GM18951 (cell line): Measurements from ENCODE around the gene NEDD4L.

Source experiments
- POLR2A ChIP-seq: IDR thresholded peaks from 4 replicates; pipeline ENCODE4 v1.6.1; 2011; ENCODE audit warnings: mild to moderate bottlenecking; ENCODE audit not compliant: insufficient read length, insufficient read depth; ENCODE audit errors: extremely low read depth
- in situ Hi-C: fragments of 300-500 bp; cut with MboI; formaldehyde crosslinking; loops from one replicate; pipeline ENCODE4 v1.12.0; 2022; ENCODE audit warnings: low sequenced_read_pairs, mixed read lengths, inconsistent platforms; ENCODE audit not compliant: unreplicated experiment

The NEDD4L gene

GRCh38 chr18:58381676-58382411 lies 337.8 kb downstream of the NEDD4L start:
- no peak for TF ChIP-seq POLR2A

GRCh38 chr18:58382446-58382845 lies 338.4 kb downstream of the NEDD4L start:
- in situ Hi-C loops = loop anchor here (25.0 kb wide), 1 partner anchor 380 kb away; no protein-coding TSS in a partner anchor
- no peak for TF ChIP-seq POLR2A

More at GRCh38 chr18:58381676-58382411, 337.8 kb downstream of the NEDD4L start:
- in situ Hi-C loops = loop anchor here (25.0 kb wide), 1 partner anchor 380 kb away; no protein-coding TSS in a partner anchor

- in situ Hi-C loops = loop anchor here (25.0 kb wide), 1 partner anchor 377 kb away; no protein-coding TSS in a partner anchor
- TF ChIP-seq POLR2A = no peak
These were observed 341.4 kb downstream of the NEDD4L start for GRCh38 chr18:58385472-58385871.

- no peak for TF ChIP-seq POLR2A
- in situ Hi-C loops = loop anchor here (25.0 kb wide), 1 partner anchor 376 kb away; no protein-coding TSS in a partner anchor
These were observed 342.8 kb downstream of the NEDD4L start for GRCh38 chr18:58386780-58387179.

- no peak for TF ChIP-seq POLR2A
- in situ Hi-C loops = loop anchor here (25.0 kb wide), 1 partner anchor 375 kb away; no protein-coding TSS in a partner anchor
These were observed 343.7 kb downstream of the NEDD4L start for GRCh38 chr18:58387716-58388115.

- in situ Hi-C loops = loop anchor here (25.0 kb wide), 1 partner anchor 374 kb away; no protein-coding TSS in a partner anchor
- TF ChIP-seq POLR2A = no peak
These were observed 344.7 kb downstream of the NEDD4L start for GRCh38 chr18:58388736-58389135.

GRCh38 chr18:58389745-58390144 lies 345.7 kb downstream of the NEDD4L start:
- in situ Hi-C loops = loop anchor here (25.0 kb wide), 1 partner anchor 373 kb away; no protein-coding TSS in a partner anchor

GRCh38 chr18:58390399-58390798 lies 346.4 kb downstream of the NEDD4L start:
- TF ChIP-seq POLR2A = no peak
- in situ Hi-C loops = loop anchor here (25.0 kb wide), 1 partner anchor 372 kb away; no protein-coding TSS in a partner anchor

More at GRCh38 chr18:58389745-58390144, 345.7 kb downstream of the NEDD4L start:
- TF ChIP-seq POLR2A = no peak

GRCh38 chr18:58391231-58391825 lies 347.3 kb downstream of the NEDD4L start:
- in situ Hi-C loops = loop anchor here (25.0 kb wide), 1 partner anchor 371 kb away; no protein-coding TSS in a partner anchor
- TF ChIP-seq POLR2A = no peak

GRCh38 chr18:58391932-58392323 lies 347.9 kb downstream of the NEDD4L start:
- no peak for TF ChIP-seq POLR2A
- in situ Hi-C loops = loop anchor here (25.0 kb wide), 1 partner anchor 370 kb away; no protein-coding TSS in a partner anchor

GRCh38 chr18:58392324-58393000 lies 348.4 kb downstream of the NEDD4L start:
- no peak for TF ChIP-seq POLR2A
- in situ Hi-C loops = loop anchor here (25.0 kb wide), 1 partner anchor 370 kb away; no protein-coding TSS in a partner anchor

GRCh38 chr18:58393295-58393694 lies 349.3 kb downstream of the NEDD4L start:
- in situ Hi-C loops = loop anchor here (25.0 kb wide), 1 partner anchor 369 kb away; no protein-coding TSS in a partner anchor
- no peak for TF ChIP-seq POLR2A

GRCh38 chr18:58394046-58394445 lies 350.0 kb downstream of the NEDD4L start:
- no peak for TF ChIP-seq POLR2A
- in situ Hi-C loops = loop anchor here (25.0 kb wide), 1 partner anchor 368 kb away; no protein-coding TSS in a partner anchor
